GM19395 (cell line): ENCODE measurements around the gene CDC42BPA.
"Not testable (repeated sequence)": the region's sequence is repeated elsewhere in the genome, so short reads cannot be mapped to it uniquely, and the experiment has no call there.

Source experiments
- ATAC-seq: cut with Tn5 transposase; IDR thresholded peaks from one replicate; pipeline ENCODE4 v1.9.1; 2021; ENCODE audit warnings: mild to moderate bottlenecking, moderate library complexity; ENCODE audit not compliant: unreplicated experiment

Gene CDC42BPA

GRCh38 chr1:227318016-227318852 lies at the start of gene CDC42BPA:
Gene CDC42BPA, minus strand, starts transcription at chr1:227318492. Its CDS starts 1,310 bp downstream, at chr1:227317182.
- peak; percentile 43 for ATAC-seq

- no peak for ATAC-seq
These were observed 49.7 kb upstream of the CDC42BPA start for GRCh38 chr1:227368009-227368408.

GRCh38 chr1:227365473-227366431 lies 47.5 kb upstream of the CDC42BPA start:
- no peak for ATAC-seq

GRCh38 chr1:227364657-227365056 lies 46.4 kb upstream of the CDC42BPA start:
- ATAC-seq, result no peak

GRCh38 chr1:227363825-227364224 lies 45.5 kb upstream of the CDC42BPA start:
- no peak for ATAC-seq

- no peak for ATAC-seq
These were observed 43.7 kb upstream of the CDC42BPA start for GRCh38 chr1:227362039-227362438.

GRCh38 chr1:227357927-227358302 lies 39.6 kb upstream of the CDC42BPA start:
- ATAC-seq, result no peak

- ATAC-seq, result no peak
These were observed 39.1 kb upstream of the CDC42BPA start for GRCh38 chr1:227357171-227357926.

GRCh38 chr1:227356620-227357146 lies 38.4 kb upstream of the CDC42BPA start:
- no peak for ATAC-seq

GRCh38 chr1:227355542-227356245 lies 37.4 kb upstream of the CDC42BPA start:
- ATAC-seq, result no peak

GRCh38 chr1:227353186-227353585 lies 34.9 kb upstream of the CDC42BPA start:
- no peak for ATAC-seq

- ATAC-seq, result not testable (repeated sequence)
These were observed 33.9 kb upstream of the CDC42BPA start for GRCh38 chr1:227352164-227352563.

GRCh38 chr1:227351443-227351842 lies 33.2 kb upstream of the CDC42BPA start:
- no peak for ATAC-seq

- no peak for ATAC-seq
These were observed 31.7 kb upstream of the CDC42BPA start for GRCh38 chr1:227349967-227350366.

GRCh38 chr1:227343727-227344551 lies 25.6 kb upstream of the CDC42BPA start:
- ATAC-seq, result no peak

GRCh38 chr1:227343206-227343605 lies 24.9 kb upstream of the CDC42BPA start:
- no peak for ATAC-seq

- no peak for ATAC-seq
These were observed 24.0 kb upstream of the CDC42BPA start for GRCh38 chr1:227342075-227342829.

GRCh38 chr1:227336136-227336535 lies 17.8 kb upstream of the CDC42BPA start:
- ATAC-seq, result not testable (repeated sequence)
